ENCODE results near the gene DRAM1. TPM values are rescaled to one million over a fixed set of nuclear protein-coding genes. Genes with fewer than 3 reads are reported as not detected.

The DRAM1 gene
- total and polyA plus RNA-seq, 4 experiments from 2014 or later: 0.83 to 2.8 (median 2.5) TPM

DNA sequence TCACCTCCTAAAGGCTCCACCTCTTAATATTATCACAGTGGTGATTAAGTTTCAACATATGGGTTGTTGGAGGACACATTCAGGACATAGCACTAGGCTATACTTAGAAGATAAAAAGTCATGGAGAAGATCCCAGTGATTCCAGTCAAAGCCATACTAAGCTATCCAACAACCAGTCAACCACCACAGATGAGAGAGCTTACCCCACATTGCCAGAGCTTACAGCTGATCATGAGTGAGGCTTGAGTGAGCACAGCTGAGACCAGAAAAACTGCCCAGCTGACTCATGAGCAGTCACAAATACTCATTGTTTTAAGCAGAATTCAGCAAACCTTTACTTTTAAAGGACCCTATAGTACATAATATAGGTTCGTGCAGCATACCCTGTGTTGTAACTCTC, 85.1 kb downstream of the DRAM1 start:
- Mint-ChIP-seq H3K4me3 (no peak overlapping the region), H3K4me1 (peaks cover 3 to 6% (median 4%) of the 10 kb centered on the region in 4 donors), H3K27ac (no peak overlapping the region), H3K27me3 (no peaks in the 10 kb centered on the region), H3K36me3 (peaks cover 3% of the 10 kb centered on the region in 2 donors), H3K9me3 (peaks cover 4 to 12% (median 8%) of the 10 kb centered on the region in 8 donors)
- H3K36me3 ChIP-seq (ENCODE audit: insufficient read depth, low read length): no peaks in the 10 kb centered on the region
- intact Hi-C loops (cut with micrococcal nuclease): no loop called here
- CTCF ChIA-PET (ENCODE audit: partially characterized antibody): no interaction called here
- H3K4me3 ChIP-seq (ENCODE audit: low read length in 2 of 2): no peak overlapping the region
- no peak overlapping the region for H3K27ac ChIP-seq (ENCODE audit: low read depth, low read length)
- H3K27me3 ChIP-seq (ENCODE audit: insufficient read depth, low read length): no peaks in the 10 kb centered on the region
- DNase-seq: no peak
- H3K9me3 ChIP-seq (ENCODE audit: control insufficient read depth in 1 of 2, low read length in 2 of 2): no peaks in the 10 kb centered on the region
- peaks cover 6% of the 10 kb centered on the region for H3K4me1 ChIP-seq (ENCODE audit: insufficient read depth, low read length)
- POLR2A ChIA-PET (ENCODE audit: partially characterized antibody): no interaction called here

DNA sequence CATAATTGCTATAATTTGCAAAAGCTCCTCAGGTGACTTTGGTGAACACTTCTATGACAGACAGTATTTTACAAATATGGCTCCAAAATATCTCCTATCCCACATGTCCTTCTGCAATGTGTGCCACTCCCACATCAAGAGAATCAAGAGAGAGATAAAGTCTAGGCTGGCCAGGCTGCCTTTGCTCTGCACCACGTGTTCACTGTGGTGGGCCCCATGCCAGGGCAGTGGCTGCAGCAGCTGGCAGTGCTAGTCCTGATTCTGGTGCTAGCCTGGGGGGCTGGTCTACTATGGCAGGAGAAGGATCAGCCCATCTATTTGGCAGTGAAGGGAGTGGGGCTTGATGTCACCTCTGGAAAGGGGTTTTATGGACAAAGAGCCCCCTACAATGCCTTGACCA, 86.3 kb downstream of the DRAM1 start:
- H3K27ac Mint-ChIP-seq: no peak overlapping the region
- H3K4me1 ChIP-seq (ENCODE audit: insufficient read depth, low read length): peaks cover 12% of the 10 kb centered on the region
- H3K9me3 ChIP-seq (ENCODE audit: control insufficient read depth in 1 of 2, low read length in 2 of 2): no peaks in the 10 kb centered on the region
- H3K27me3 Mint-ChIP-seq: no peaks in the 10 kb centered on the region
- ChIA-PET CTCF (ENCODE audit: partially characterized antibody) (no interaction called here), POLR2A (ENCODE audit: partially characterized antibody) (no interaction called here)
- no peaks in the 10 kb centered on the region for H3K27me3 ChIP-seq (ENCODE audit: insufficient read depth, low read length)
- peaks cover 3% of the 10 kb centered on the region in 2 donors for H3K36me3 Mint-ChIP-seq
- peaks cover 4 to 10% (median 8%) of the 10 kb centered on the region in 8 donors for H3K9me3 Mint-ChIP-seq
- peaks cover 7 to 14% (median 12%) of the 10 kb centered on the region in 4 donors for H3K4me1 Mint-ChIP-seq
- H3K36me3 ChIP-seq (ENCODE audit: insufficient read depth, low read length): no peaks in the 10 kb centered on the region
- H3K27ac ChIP-seq (ENCODE audit: low read depth, low read length): no peak overlapping the region
- intact Hi-C loops (cut with micrococcal nuclease): no loop called here
- DNase-seq: no peak
- no peak overlapping the region for H3K4me3 ChIP-seq (ENCODE audit: low read length in 2 of 2)
- H3K4me3 Mint-ChIP-seq: no peak overlapping the region

DNA sequence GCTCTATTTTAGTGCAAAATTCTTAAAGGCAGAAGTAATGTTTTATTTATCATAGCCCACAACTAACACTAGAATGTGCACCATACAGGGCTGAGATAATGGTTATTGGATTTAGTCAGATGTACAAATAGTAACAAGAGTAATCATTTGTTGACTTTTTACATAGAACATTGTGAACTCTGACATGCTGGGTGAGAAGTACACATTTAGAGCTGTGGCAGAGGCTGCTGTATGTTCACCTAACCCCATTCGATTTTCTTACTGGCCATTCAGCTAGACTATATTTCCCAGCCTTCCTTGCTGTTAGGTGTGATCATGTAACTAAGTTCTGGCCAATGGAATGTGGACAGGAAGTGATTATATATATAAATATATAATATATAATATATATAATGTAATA, 89.1 kb downstream of the DRAM1 start:
- Mint-ChIP-seq H3K27ac (no peak overlapping the region), H3K4me1 (peaks cover 7 to 16% (median 13%) of the 10 kb centered on the region in 4 donors), H3K36me3 (peaks cover 0 to 3% of the 10 kb centered on the region in 2 donors), H3K4me3 (no peak overlapping the region), H3K9me3 (peaks cover 0 to 4% (median 0%) of the 10 kb centered on the region in 8 donors), H3K27me3 (peaks cover 0 to 6% of the 10 kb centered on the region in 2 donors)
- Histone ChIP-seq H3K27me3 (ENCODE audit: insufficient read depth, low read length) (no peaks in the 10 kb centered on the region), H3K9me3 (ENCODE audit: control insufficient read depth in 1 of 2, low read length in 2 of 2) (no peaks in the 10 kb centered on the region), H3K4me1 (ENCODE audit: insufficient read depth, low read length) (peaks cover 12% of the 10 kb centered on the region), H3K27ac (ENCODE audit: low read depth, low read length) (no peak overlapping the region), H3K36me3 (ENCODE audit: insufficient read depth, low read length) (no peaks in the 10 kb centered on the region), H3K4me3 (ENCODE audit: low read length in 2 of 2) (no peak overlapping the region)
- DNase-seq: no peak
- POLR2A ChIA-PET (ENCODE audit: partially characterized antibody): interaction anchor here (1.2 kb wide), 1 partner anchor 95 kb away, joined by 3 read pairs; the partner anchor contains the start of gene WASHC3
- intact Hi-C loops (cut with micrococcal nuclease): no loop called here
- CTCF ChIA-PET (ENCODE audit: partially characterized antibody): no interaction called here

DNA sequence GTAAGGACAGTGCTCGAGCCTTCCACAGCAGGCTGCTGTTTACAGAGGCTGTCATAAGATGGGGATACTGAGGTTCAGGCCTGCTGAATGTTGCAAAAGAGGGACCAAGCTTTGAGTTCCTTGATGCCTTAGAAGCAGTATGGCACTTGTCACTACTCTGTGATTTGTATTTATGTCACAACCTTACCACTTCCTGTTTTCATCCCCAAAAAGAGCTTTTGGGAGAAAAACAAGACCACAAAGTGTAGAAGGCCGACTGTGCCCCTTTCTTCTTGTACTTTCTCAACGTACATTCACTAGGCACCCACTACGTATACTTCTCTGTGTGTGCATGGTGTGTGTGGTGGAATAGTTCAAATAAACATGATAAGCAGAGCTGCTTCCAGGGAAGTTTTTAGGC, 90.1 kb downstream of the DRAM1 start:
- DNase-seq: peak in 4 of 5 donors; percentile 16 to 40 (median 36)
- Mint-ChIP-seq H3K27ac (peak overlapping the region in 2 of 7 donors; percentile 36 to 75), H3K36me3 (peaks cover 0 to 3% of the 10 kb centered on the region in 2 donors), H3K27me3 (peaks cover 2 to 6% of the 10 kb centered on the region in 2 donors), H3K4me1 (peaks cover 7 to 16% (median 13%) of the 10 kb centered on the region in 4 donors), H3K4me3 (no peak overlapping the region), H3K9me3 (peaks cover 0 to 6% (median 0%) of the 10 kb centered on the region in 8 donors)
- no peak overlapping the region for H3K27ac ChIP-seq (ENCODE audit: low read depth, low read length)
- ChIA-PET CTCF (ENCODE audit: partially characterized antibody) (interaction anchor here (1.5 kb wide), 1 partner anchor 28 kb away, joined by 3 read pairs; no protein-coding TSS in a partner anchor), POLR2A (ENCODE audit: partially characterized antibody) (interaction anchor here (1.2 kb wide), 1 partner anchor 94 kb away, joined by 3 read pairs; the partner anchor contains the start of gene WASHC3)
- H3K36me3 ChIP-seq (ENCODE audit: insufficient read depth, low read length): no peaks in the 10 kb centered on the region
- peaks cover 12% of the 10 kb centered on the region for H3K4me1 ChIP-seq (ENCODE audit: insufficient read depth, low read length)
- H3K9me3 ChIP-seq (ENCODE audit: control insufficient read depth in 1 of 2, low read length in 2 of 2): no peaks in the 10 kb centered on the region
- H3K27me3 ChIP-seq (ENCODE audit: insufficient read depth, low read length): no peaks in the 10 kb centered on the region
- no peak overlapping the region for H3K4me3 ChIP-seq (ENCODE audit: low read length in 2 of 2)
- intact Hi-C loops (cut with micrococcal nuclease): no loop called here

DNA sequence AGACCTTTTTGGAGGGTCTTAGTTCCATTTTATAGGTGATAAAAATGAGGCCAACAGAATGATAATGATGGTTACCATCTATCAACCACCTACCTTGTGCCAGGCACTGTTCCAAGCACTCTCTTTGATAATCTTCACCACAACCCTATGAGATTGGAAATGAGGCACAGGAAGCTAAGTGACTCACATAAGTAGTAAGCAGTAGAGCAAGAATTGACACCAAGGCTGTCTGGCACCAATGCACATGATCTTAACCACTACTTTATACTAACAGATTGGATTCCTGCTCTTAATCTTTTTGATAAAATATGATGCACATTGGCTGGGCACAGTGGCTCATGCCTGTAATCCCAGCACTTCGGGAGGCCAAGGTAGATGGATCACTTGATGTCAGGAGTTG, 91.4 kb downstream of the DRAM1 start:
- peaks cover 7 to 16% (median 13%) of the 10 kb centered on the region in 4 donors for H3K4me1 Mint-ChIP-seq

More for the DNA sequence above, 91.4 kb downstream of the DRAM1 start:
- H3K4me3 Mint-ChIP-seq: no peak overlapping the region
- Histone ChIP-seq H3K4me3 (ENCODE audit: low read length in 2 of 2) (no peak overlapping the region), H3K27ac (ENCODE audit: low read depth, low read length) (no peak overlapping the region), H3K4me1 (ENCODE audit: insufficient read depth, low read length) (peaks cover 12% of the 10 kb centered on the region), H3K27me3 (ENCODE audit: insufficient read depth, low read length) (no peaks in the 10 kb centered on the region), H3K9me3 (ENCODE audit: control insufficient read depth in 1 of 2, low read length in 2 of 2) (no peaks in the 10 kb centered on the region), H3K36me3 (ENCODE audit: insufficient read depth, low read length) (no peaks in the 10 kb centered on the region)
- peak overlapping the region in 3 of 7 donors; percentile 25 to 57 (median 54) for H3K27ac Mint-ChIP-seq
- no peaks in the 10 kb centered on the region for H3K36me3 Mint-ChIP-seq
- ChIA-PET CTCF (ENCODE audit: partially characterized antibody) (no interaction called here), POLR2A (ENCODE audit: partially characterized antibody) (no interaction called here)
- peaks cover 2 to 6% of the 10 kb centered on the region in 2 donors for H3K27me3 Mint-ChIP-seq
- H3K9me3 Mint-ChIP-seq: peaks cover 0 to 6% (median 0%) of the 10 kb centered on the region in 8 donors
- intact Hi-C loops (cut with micrococcal nuclease): no loop called here
- peak in 3 of 5 donors; percentile 4 to 46 (median 7) for DNase-seq

Other genes starting within 250 kb of the DRAM1 start
- 10 to 100 TPM; 17.7 to 19.1 TPM for gene CHPT1, start 179.9 kb upstream of the DRAM1 start, total RNA-seq
- gene CHPT1, start 179.9 kb upstream of the DRAM1 start, polyA plus RNA-seq: 10 to 100 TPM; 12.6 to 24.3 TPM
- gene SYCP3, start 138.1 kb upstream of the DRAM1 start, total RNA-seq: under 1 TPM; 0.23 to 0.28 TPM
- gene SYCP3, start 138.1 kb upstream of the DRAM1 start, polyA plus RNA-seq: under 1 TPM in 1 of 2 donors, not detected in 1; 0.15 TPM
- gene GNPTAB, start 46.6 kb upstream of the DRAM1 start, total RNA-seq: 10 to 100 TPM; 37.2 to 42.8 TPM
- 10 to 100 TPM; 15.3 to 31.0 TPM for gene GNPTAB, start 46.6 kb upstream of the DRAM1 start, polyA plus RNA-seq
- gene WASHC3, start 184.4 kb downstream of the DRAM1 start, total RNA-seq: 10 to 100 TPM; 44.6 to 46.5 TPM
- 100 to 1,000 TPM in 1 of 2 donors, 10 to 100 TPM in 1; 94.1 to 107 TPM for gene WASHC3, start 184.4 kb downstream of the DRAM1 start, polyA plus RNA-seq
- gene NUP37, start 242.5 kb downstream of the DRAM1 start, total RNA-seq: 10 to 100 TPM; 17.0 to 18.8 TPM
- 10 to 100 TPM; 32.6 to 34.5 TPM for gene NUP37, start 242.5 kb downstream of the DRAM1 start, polyA plus RNA-seq
- gene PARPBP, start 242.6 kb downstream of the DRAM1 start, total RNA-seq: 1 to 10 TPM; 2.3 to 2.6 TPM
- 1 to 10 TPM; 2.1 to 2.8 TPM for gene PARPBP, start 242.6 kb downstream of the DRAM1 start, polyA plus RNA-seq

Measured in CD4-positive, alpha-beta memory T cell (primary cell).